Stimulated activated CD8-positive, alpha-beta memory T cell treated with anti-CD3 and anti-CD28 coated beads, Interleukin-15, amount 100 ng/mL, for 24 hours (primary cell): ENCODE measurements around the gene ABCG2.

Source experiments
- DNase-seq: peaks from one replicate; pipeline ENCODE4 v3.0.0-alpha.2; 2020; ENCODE audit warnings: low read depth

ABCG2 gene

GRCh38 chr4:88158489-88159228 is at the start of gene ABCG2:
ABCG2 (minus strand) TSS chr4:88158639; CDS start chr4:88139995, 18,644 bp downstream.
- peak; percentile 14 for DNase-seq

- DNase-seq = no peak
Measured at GRCh38 chr4:88208156-88208555, 49.7 kb upstream of the ABCG2 start.

GRCh38 chr4:88207171-88207570 is 48.7 kb upstream of the ABCG2 start:
- DNase-seq = no peak

- DNase-seq = no peak
Measured at GRCh38 chr4:88204882-88205281, 46.4 kb upstream of the ABCG2 start.

- DNase-seq = no peak
Measured at GRCh38 chr4:88202443-88202842, 44.0 kb upstream of the ABCG2 start.

GRCh38 chr4:88200186-88200585 is 41.7 kb upstream of the ABCG2 start:
- no peak for DNase-seq

- no peak for DNase-seq
Measured at GRCh38 chr4:88196523-88197185, 38.2 kb upstream of the ABCG2 start.

GRCh38 chr4:88196013-88196365 is 37.5 kb upstream of the ABCG2 start:
- no peak for DNase-seq

- DNase-seq = no peak
Measured at GRCh38 chr4:88195328-88196012, 37.0 kb upstream of the ABCG2 start.

GRCh38 chr4:88191404-88191803 is 33.0 kb upstream of the ABCG2 start:
- no peak for DNase-seq

- no peak for DNase-seq
Measured at GRCh38 chr4:88189881-88190585, 31.6 kb upstream of the ABCG2 start.

- DNase-seq = no peak
Measured at GRCh38 chr4:88189418-88189738, 30.9 kb upstream of the ABCG2 start.

GRCh38 chr4:88188738-88189417 is 30.4 kb upstream of the ABCG2 start:
- DNase-seq = no peak

GRCh38 chr4:88187766-88188165 is 29.3 kb upstream of the ABCG2 start:
- no peak for DNase-seq

- DNase-seq = no peak
Measured at GRCh38 chr4:88185906-88186305, 27.5 kb upstream of the ABCG2 start.

GRCh38 chr4:88179261-88179660 is 20.8 kb upstream of the ABCG2 start:
- DNase-seq = no peak

- DNase-seq = no peak
Measured at GRCh38 chr4:88178626-88179231, 20.3 kb upstream of the ABCG2 start.

GRCh38 chr4:88177983-88178625 is 19.7 kb upstream of the ABCG2 start:
- DNase-seq = no peak

- no peak for DNase-seq
Measured at GRCh38 chr4:88172987-88173386, 14.5 kb upstream of the ABCG2 start.

- DNase-seq = no peak
Measured at GRCh38 chr4:88171206-88171605, 12.8 kb upstream of the ABCG2 start.

GRCh38 chr4:88169298-88169697 is 10.9 kb upstream of the ABCG2 start:
- DNase-seq = no peak
